DMS53 (cell line): ENCODE data around the gene P3H2.
A peak's percentile ranks its signal among the peaks of the same experiment; 100 is the strongest.

ENCODE experiments used
- DNase-seq: peaks from one replicate; lab custom pipeline; 2025; lab: John Stamatoyannopoulos, UW

Gene P3H2

DNA sequence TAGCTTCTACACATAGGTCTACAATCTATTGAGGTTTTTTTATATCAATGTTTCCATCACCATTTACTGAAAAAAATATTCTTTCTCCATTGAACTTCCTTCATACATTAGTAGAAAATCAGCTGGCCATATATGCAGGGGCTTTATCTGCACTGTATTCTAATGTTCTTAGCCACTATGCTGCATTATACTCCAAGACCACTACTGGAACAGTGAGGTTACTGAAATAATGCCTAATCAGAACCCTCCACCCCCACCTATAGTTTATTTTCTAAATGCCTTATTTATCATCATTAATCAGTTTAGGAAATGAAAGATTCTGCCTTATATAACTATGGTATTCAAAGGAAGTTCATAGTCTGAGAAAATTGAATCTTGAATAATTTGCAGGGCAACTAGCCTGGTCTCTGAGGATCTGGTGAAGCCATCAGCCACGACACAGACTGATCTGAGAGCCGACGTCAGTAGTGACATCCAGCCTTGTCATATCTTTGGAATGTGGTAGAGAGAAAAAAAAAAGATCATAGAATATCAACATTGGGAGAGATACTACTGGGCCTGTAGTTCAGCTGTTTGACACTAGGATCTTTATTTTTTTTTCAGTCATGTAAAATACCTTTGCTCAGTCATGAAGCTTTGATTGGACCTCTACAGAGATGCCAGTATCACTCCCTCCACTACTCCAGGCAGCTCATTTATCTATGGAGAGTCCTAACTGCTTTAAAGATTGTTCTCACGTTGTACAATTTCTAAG, 66.6 kb downstream of the P3H2 start:
- no peak for DNase-seq

- DNase-seq: no peak
Observed at GRCh38 chr3:190051641-190052040, 69.1 kb downstream of the P3H2 start.

DNA sequence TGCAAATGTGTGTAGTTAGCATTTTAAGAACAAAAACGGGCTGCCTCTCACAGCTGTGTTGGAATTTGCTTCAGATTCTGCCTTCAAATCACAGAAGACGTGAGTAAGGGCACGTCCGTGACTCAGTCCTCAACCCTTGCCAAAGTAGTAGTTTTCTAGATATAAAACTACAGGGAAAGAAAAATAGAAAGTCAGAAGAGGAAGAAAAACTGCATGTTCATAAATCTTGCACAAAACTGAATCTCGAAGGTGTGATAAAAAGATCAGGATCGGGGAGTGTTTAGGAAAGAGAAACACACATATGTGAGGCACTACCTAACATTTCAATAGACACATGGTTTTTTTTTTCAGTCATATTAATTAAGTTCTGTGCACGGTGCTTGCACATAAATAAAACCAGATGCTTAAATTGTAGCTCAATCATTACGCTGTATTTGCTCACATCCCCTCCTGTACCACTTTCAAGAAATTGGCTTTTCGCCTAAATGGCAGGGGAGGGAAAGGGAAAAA, 71.7 kb downstream of the P3H2 start:
- no peak for DNase-seq

DNA sequence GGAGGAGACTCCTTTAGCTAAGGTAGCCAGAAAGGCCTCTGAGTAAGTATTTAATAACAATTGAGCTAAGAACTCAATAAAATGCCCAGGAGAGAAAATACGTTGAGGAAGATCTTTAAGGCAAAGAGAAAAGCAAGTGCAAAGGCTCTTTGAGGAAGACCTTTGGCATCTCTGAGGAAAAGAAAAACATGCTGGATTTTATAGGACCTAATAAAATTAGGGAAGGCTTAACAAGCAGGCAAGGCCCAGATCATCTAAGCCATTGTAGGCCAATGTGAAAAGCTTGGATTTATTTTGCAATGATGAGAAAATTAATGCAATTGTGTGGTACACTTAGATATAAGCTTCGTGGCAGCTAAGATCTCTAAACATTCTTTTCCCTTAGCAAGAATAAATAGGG, 75.7 kb downstream of the P3H2 start:
- no peak for DNase-seq

GRCh38 chr3:190044142-190044541, 76.6 kb downstream of the P3H2 start:
- no peak for DNase-seq

DNA sequence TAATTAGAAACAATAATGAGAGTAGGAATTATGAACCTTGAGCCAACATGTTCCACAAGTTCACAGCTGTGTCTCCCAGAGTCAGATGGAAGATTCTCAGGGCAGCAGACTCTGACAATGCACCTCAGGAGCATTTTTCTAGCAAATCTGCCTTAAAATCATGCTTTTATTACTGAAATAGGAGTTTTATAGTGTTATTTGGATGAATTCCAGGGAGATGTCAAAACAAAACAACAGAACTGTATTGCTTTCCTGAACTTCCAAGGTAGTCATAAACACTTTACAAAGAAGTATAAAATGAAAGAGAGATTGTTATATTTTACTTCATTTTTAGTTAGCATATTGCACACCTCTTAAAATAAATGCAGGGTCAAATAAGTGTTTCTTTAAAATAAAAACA, 77.0 kb downstream of the P3H2 start:
- no peak for DNase-seq

- DNase-seq: no peak
Observed at GRCh38 chr3:190042558-190042957, 78.1 kb downstream of the P3H2 start.

GRCh38 chr3:190041333-190042041, 79.2 kb downstream of the P3H2 start:
- DNase-seq: no peak

- no peak for DNase-seq
Observed at GRCh38 chr3:190040145-190040544, 80.6 kb downstream of the P3H2 start.

DNA sequence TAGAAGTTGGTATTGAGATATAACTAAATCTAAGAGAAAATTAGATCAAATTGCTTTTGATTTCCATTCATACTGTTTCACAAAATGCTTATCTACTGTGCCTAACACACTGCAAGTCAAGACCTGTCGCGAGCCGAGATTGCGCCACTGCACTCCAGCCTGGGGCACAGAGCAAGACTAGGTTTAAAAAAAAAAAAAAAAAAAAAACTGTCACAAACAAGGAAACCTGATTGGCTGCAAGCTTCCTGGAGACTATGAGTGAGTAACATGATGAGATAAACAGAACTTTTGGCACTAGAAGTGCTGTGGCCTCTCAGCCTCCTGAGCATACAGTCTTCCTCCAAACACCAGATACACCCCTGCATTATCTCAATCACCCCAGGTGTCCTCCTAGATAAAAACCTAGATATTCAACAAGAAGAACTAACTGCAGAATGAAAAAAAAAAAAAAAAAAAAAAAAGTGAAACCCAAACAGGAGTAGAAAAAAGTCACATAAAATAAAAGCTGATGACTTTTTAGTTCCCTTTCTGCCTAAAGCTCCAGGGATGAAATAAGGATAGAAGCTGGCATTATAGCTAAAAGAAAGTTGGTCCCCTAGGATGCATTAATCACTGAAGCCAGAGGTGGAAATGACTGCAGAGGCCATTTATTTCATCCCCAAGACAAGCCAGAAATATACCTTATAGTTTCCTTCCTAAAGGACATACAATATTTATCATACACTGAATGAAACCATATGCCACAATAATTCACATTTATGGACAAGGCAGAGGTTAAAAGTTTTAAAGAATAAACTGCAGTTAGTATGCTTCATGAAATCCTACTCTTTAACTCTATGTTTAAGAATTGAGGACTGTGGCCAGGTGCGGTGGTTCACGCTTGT, 82.4 kb downstream of the P3H2 start:
- peak; percentile 41 for DNase-seq

GRCh38 chr3:190036631-190037030, 84.1 kb downstream of the P3H2 start:
- DNase-seq: no peak

DNA sequence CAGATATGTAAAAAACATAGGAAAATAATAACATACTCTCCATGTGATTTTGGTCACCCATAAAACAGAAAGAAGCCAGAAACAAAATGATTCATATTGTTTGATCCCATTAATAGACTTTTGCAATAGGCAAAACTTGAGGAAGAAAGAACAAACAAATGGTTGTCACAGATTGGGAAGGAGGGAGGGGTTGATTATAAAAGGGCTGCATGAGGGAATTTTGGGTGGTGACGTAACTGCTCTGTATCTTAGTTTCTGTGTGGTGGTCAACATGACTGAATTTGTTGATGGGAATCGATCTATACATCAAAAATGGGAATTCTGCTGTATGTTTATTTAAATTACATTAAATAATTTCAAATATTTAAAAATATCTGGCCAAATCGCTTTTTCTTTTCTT, 86.3 kb downstream of the P3H2 start:
- DNase-seq: no peak

GRCh38 chr3:190032923-190033322, 87.8 kb downstream of the P3H2 start:
- DNase-seq: no peak

DNA sequence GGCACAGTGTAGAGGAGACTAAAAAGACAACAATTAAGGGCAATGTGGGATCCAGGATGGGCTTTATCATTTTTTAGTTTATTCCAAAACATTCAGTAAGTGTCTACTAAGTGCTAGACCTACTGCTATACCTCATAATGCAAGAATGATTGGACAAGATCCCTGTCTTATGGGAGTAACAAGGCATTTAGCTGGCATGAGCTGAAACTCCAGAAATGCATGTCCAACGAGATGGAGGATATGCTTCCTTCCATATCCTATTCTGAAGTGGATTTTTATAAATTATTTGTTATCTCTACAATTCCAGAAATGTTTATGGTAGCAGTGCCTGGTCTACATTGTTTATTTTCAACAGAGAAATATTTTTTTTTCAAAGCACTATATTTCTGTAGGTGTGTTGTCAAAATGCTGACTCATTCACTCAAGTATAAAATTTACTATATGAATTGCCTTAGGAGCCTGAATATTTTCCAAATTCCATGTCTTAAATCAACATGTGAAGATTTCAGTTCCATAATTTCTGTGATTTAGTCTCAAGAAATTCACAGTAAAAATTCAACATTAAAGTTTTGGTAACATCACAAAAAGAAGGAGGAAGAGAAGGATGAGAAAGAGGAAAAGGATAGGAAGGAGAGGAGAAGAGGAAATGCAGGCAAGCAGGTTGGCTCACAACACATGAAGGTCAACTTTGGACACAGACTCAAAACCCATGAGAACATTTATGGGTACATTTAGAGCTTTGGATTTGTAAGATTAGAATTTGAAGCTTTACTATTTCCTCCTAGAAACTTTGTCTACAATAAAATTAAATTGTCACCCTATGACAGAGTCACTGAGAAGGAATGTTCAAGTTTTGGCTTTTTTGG, 88.6 kb downstream of the P3H2 start:
- peak; percentile 26 for DNase-seq

GRCh38 chr3:190027116-190027515, 93.6 kb downstream of the P3H2 start:
- DNase-seq: no peak

DNA sequence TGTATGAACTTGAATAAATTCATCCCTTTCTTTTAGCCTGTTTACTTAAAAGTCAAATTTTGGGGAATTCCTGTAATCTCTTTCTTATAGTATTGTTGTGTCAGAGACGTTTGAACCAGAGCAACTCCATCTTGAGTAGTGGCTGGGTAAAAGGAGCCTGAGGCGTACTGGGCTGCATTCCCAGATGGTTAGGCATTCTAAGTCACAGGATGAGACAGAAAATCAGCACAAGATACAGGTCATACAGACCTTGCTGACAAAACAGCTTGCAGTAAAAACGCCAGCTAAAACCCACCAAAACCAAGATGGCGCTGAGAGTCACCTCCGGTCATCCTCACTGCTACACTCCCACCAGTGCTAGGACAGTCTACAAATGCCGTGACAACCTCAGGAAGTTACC, 94.5 kb downstream of the P3H2 start:
- DNase-seq: no peak

GRCh38 chr3:190024912-190025311, 95.8 kb downstream of the P3H2 start:
- no peak for DNase-seq

DNA sequence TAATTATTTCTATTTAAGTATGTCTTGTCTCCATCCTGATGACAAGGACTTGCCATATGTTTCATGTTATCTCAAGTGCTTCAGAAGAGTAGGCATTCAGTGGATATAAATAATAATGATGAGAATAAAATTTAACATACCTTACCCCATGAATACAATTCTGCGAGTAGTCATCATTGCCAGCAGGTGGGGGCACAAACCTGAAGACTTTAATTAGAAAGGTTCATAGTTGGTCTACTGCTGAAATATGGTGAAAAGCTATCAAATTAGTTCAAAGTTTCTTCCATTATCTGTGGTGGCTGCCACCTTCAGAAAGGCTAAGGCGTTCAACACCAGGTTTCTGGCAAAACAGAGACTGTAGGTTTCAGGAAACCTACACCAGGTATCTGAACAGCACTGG, 100.9 kb downstream of the P3H2 start:
- DNase-seq: no peak

DNA sequence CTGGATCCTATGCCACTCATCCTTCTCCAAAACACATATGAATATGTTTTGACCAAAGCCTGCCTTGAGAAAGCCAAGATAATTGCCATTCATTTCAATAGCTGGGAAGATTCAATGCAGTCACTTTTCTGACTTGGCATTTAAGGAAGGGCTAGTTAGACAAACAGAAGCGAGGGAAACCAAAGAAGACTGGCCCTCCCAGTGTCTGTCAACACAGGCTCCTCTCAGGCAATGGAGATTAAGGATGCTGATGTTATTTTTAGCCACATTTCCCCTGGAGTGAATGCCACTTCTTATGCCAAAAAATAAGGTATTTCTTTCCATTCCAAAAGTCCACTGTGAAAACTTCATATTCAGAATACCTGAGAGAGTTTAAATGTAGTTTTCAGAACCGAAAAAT, 101.7 kb downstream of the P3H2 start:
- no peak for DNase-seq

- DNase-seq: no peak
Observed at GRCh38 chr3:190018460-190018859, 102.2 kb downstream of the P3H2 start.

DNA sequence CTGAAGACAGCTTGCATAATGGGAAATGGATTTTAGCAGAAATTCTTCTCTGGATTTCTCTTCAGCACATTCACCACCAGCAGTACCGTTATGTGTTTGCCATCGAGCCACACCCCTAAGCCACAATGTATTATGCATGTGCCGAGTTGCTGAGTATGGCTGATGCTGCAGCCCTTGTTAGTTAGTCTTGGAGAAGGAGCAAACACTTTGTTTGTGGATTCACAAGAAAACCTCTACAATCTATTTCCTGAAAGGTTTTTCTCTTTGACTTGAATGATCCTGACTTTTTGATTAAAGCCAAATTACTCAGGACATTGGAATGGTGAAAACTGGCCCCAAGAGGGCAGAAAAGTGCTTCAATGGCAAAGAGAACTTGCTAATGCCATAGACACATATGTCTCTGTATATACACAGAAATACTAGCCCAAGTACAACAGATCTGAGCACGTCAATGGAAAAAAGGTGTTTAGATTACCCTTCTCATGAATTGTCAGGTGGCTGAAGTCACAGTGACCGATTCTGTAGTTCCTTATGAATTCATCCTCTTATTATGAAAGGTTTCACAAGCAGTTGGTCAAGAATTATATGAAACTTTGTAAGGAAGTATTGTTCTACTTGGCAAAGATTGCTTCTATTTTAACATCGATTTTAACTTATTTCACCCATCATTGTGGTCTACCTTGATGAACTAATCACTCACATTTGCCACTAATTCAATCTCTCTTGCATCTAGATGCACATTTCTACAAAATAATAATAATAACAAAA, 103.0 kb downstream of the P3H2 start:
- DNase-seq: peak; percentile 48
